Adrenal gland (tissue), 12 donors: ENCODE measurements around the gene EXOC4. TPM values are rescaled to one million over a fixed set of nuclear protein-coding genes. Genes with fewer than 3 reads are reported as not detected.
"Not testable (repeated sequence)": the region's sequence is repeated elsewhere in the genome, so short reads cannot be mapped to it uniquely, and the experiment has no call there.

Source experiments
- DNase-seq, 7 donors: peaks; one replicate each; pipeline ENCODE4 v3.0.0-alpha.2; 2019 to 2020
- H3K27ac ChIP-seq, 5 donors: fragments of 200-600 bp; sonication (generic) in 4 of 5; 1 replicate in 3 of 5; 2 replicates in 2 of 5; pipeline versions ENCODE4 v1.5.1 to v1.8.0; 2016 to 2020; ENCODE audit warnings: mild to moderate bottlenecking in 1 of 5
- H3K27me3 ChIP-seq: fragments of 200-600 bp; 2 replicates; pipeline ENCODE4 v1.8.0; 2021
- H3K36me3 ChIP-seq, 2 donors: fragments of 200-600 bp; replicated peaks in 1 of 2; 1 replicate in 1 of 2; 2 replicates in 1 of 2; pipeline versions ENCODE4 v1.5.1 to v1.8.0; 2018 to 2022
- H3K4me1 ChIP-seq, 2 donors: fragments of 200-600 bp; replicated peaks in 1 of 2; 1 replicate in 1 of 2; 2 replicates in 1 of 2; pipeline versions ENCODE4 v1.5.1 to v1.8.0; 2018 to 2021
- H3K4me3 ChIP-seq, 4 donors: fragments of 200-600 bp; sonication (generic) in 3 of 4; one replicate each; pipeline ENCODE4 v1.5.1; 2016 to 2018
- H3K9me3 ChIP-seq, 3 donors: fragments of 200-600 bp; sonication (generic) in 1 of 3; replicated peaks in 1 of 3; 1 replicate in 2 of 3; 2 replicates in 1 of 3; pipeline versions ENCODE4 v1.5.1 to v1.8.0; 2016 to 2021
- CTCF ChIP-seq, 6 experiments: fragments of 450-650 bp in 4 of 6; fragments of 200-600 bp in 2 of 6; sonication (generic) in 1 of 6; IDR thresholded peaks; 1 replicate in 5 of 6; 2 replicates in 1 of 6; pipeline versions ENCODE4 v1.5.1 to v1.8.0; 2016 to 2021; ENCODE audit warnings: antibody characterized with exemption in 6 of 6, mild to moderate bottlenecking in 2 of 6, moderate library complexity in 1 of 6
- POLR2A ChIP-seq, 2 donors: fragments of 450-650 bp; IDR thresholded peaks; one replicate each; pipeline ENCODE4 v1.6.1; 2017; ENCODE audit warnings: antibody characterized with exemption in 2 of 2, mild to moderate bottlenecking in 2 of 2, moderate library complexity in 1 of 2
- WGBS, 4 donors: extraction: QIAGEN DNeasy Blood & Tissue Kit in 2 of 4; methylation state at CpG; one replicate each; pipeline versions ENCODE4 v1.1.5 to v1.1.7; 2013 to 2017; 5-methylcytosine and 5-hydroxymethylcytosine counted together
- intact Hi-C, 2 donors: fragments of 100-400 bp; cut with DNase I; formaldehyde crosslinking; loops; one replicate each; pipeline versions ENCODE4 v1.14.1 to v1.15.0; 2022 to 2023
- polyA plus RNA-seq, 3 donors: library from polyadenylated mRNA; stranded (reverse); fragments of 200-250 nt in 2 of 3; fragments of 350-450 nt in 1 of 3; fragmentation: Illumina TruSeq in 1 of 3; extraction: RNeasy Lipid Tissue Mini Kit (QIAGEN cat#74804) in 1 of 3; gene quantifications; one replicate each; pipeline ENCODE4 v1.2.3, GENCODE V29; 2013 to 2014
- total RNA-seq, 9 donors: library from RNA; depleted of rRNA in 4 of 9; stranded (reverse); fragments of >200 nt in 4 of 9; fragments of 120-200 nt in 1 of 9; fragmentation: NEBNext Ultra II Directional in 1 of 9; extraction: Animal tissue kit (Norgen Biotek cat#: 25700) in 1 of 9; gene quantifications; one replicate each; pipeline versions ENCODE4 v1.1.0 to v1.2.4, GENCODE V29; 2013 to 2023
- donor health status: healthy with polysubstance abuse.
- donor health status: Bipolar disorder and iron deficiency.
- donor health status: DM: yes; HTN: yes; CAD: no.
- donor health status: DM: no; HTN: no; CAD: no.
- donor health status: DM: no; HTN: no; CAD: no.
- donor health status: DM: yes; HTN: yes; CAD: no.

EXOC4 gene
- total and polyA plus RNA-seq, 12 donors = 12.5 to 93.8 (median 67.4) TPM

- Histone ChIP-seq H3K9me3 (no peaks in the 10 kb centered on the region), H3K4me1 (no peaks in the 10 kb centered on the region), H3K27me3 (no peaks in the 10 kb centered on the region), H3K4me3 (no peak overlapping the region), H3K27ac (no peak overlapping the region), H3K36me3 (no peaks in the 10 kb centered on the region)
- TF ChIP-seq POLR2A (IDR thresholded peaks at IDR 0.05) = no peak
- no peak for TF ChIP-seq CTCF (IDR thresholded peaks at IDR 0.05)
- no peak for DNase-seq
- intact Hi-C loops = no loop called here
Measured at GRCh38 chr7:134071355-134072331, 818.8 kb downstream of the EXOC4 start.

GRCh38 chr7:134073276-134073675 lies 820.4 kb downstream of the EXOC4 start:
- 87 to 94% (median 93%) methylated on average over 6 of the region's 6 CpGs for WGBS, 4 donors
- Histone ChIP-seq H3K27me3 (no peaks in the 10 kb centered on the region), H3K9me3 (no peaks in the 10 kb centered on the region), H3K4me3 (no peak overlapping the region), H3K36me3 (no peaks in the 10 kb centered on the region), H3K4me1 (no peaks in the 10 kb centered on the region), H3K27ac (no peak overlapping the region)
- intact Hi-C loops = no loop called here
- no peak for TF ChIP-seq CTCF (IDR thresholded peaks at IDR 0.05)
- DNase-seq = no peak

GRCh38 chr7:134075799-134076198 lies 822.9 kb downstream of the EXOC4 start:
- Histone ChIP-seq H3K4me3 (no peak overlapping the region), H3K27ac (no peak overlapping the region), H3K9me3 (no peaks in the 10 kb centered on the region), H3K4me1 (no peaks in the 10 kb centered on the region), H3K27me3 (no peaks in the 10 kb centered on the region), H3K36me3 (no peaks in the 10 kb centered on the region)
- intact Hi-C loops = no loop called here
- DNase-seq = no peak
- TF ChIP-seq CTCF (IDR thresholded peaks at IDR 0.05) (no peak), POLR2A (IDR thresholded peaks at IDR 0.05) (no peak)
- 59 to 100% (median 96%) methylated on average over 1 of the region's 1 CpG for WGBS, 4 donors

- H3K4me1 ChIP-seq, H3K27me3 ChIP-seq, H3K4me3 ChIP-seq, H3K36me3 ChIP-seq, intact Hi-C loops, H3K27ac ChIP-seq, H3K9me3 ChIP-seq: not testable (repeated sequence)
- peak in 1 of 7 donors; percentile 8 for DNase-seq
- 98 to 100% (median 99%) methylated on average over 2 of the region's 2 CpGs for WGBS, 4 donors
Measured at GRCh38 chr7:134077560-134077959, 824.7 kb downstream of the EXOC4 start.

- H3K4me3 ChIP-seq = no peak overlapping the region
- WGBS, 4 donors = 62 to 70% (median 65%) methylated on average over 2 of the region's 2 CpGs
- H3K27me3 ChIP-seq = no peaks in the 10 kb centered on the region
- DNase-seq = no peak
- H3K4me1 ChIP-seq = peaks cover 0 to 4% of the 10 kb centered on the region in 2 donors
- no peak for TF ChIP-seq CTCF (IDR thresholded peaks at IDR 0.05)
- TF ChIP-seq POLR2A (IDR thresholded peaks at IDR 0.05) = no peak
- intact Hi-C loops = no loop called here
- H3K27ac ChIP-seq = no peak overlapping the region
- H3K9me3 ChIP-seq = no peaks in the 10 kb centered on the region
- H3K36me3 ChIP-seq = no peaks in the 10 kb centered on the region
Measured at GRCh38 chr7:134078991-134079390, 826.1 kb downstream of the EXOC4 start.
